Neural cell (in vitro differentiated cells): Measurements from ENCODE around the gene TM2D3.

Experiments used
- CTCF ChIP-seq: fragments of 450-650 bp; IDR thresholded peaks from 2 replicates; pipeline ENCODE4 v1.5.1; 2014; ENCODE audit warnings: antibody characterized with exemption, mild to moderate bottlenecking, moderate library complexity; ENCODE audit not compliant: poor library complexity, severe bottlenecking
- EZH2 ChIP-seq: fragments of 200-600, 300-800 bp; shearing (Covaris generic), sonication (generic); IDR thresholded peaks from 2 replicates; pipeline ENCODE4 v1.6.1; 2014; ENCODE audit warnings: antibody characterized with exemption, low read length, borderline replicate concordance, mild to moderate bottlenecking; ENCODE audit not compliant: insufficient read depth, poor library complexity, severe bottlenecking
- MXI1 ChIP-seq: fragments of 450-650 bp; conservative IDR thresholded peaks from 2 replicates; pipeline ENCODE4 v1.6.1; 2014; ENCODE audit warnings: antibody characterized with exemption, mild to moderate bottlenecking; ENCODE audit not compliant: poor library complexity, severe bottlenecking

- TF ChIP-seq CTCF (no peak), EZH2 (no peak), MXI1 (no peak)
Measured at GRCh38 chr15:101697488-101697887, 45.3 kb upstream of the TM2D3 start.
